SK-N-MC (cell line): ENCODE results near the gene CELF1.

Experiments used
- FOXP2 ChIP-seq: optimal IDR thresholded peaks from 2 replicates; pipeline ENCODE3; 2011; ENCODE audit warnings: mild to moderate bottlenecking, moderate library complexity; ENCODE audit not compliant: insufficient read depth; ENCODE audit errors: extremely low read length, control extremely low read depth
- POLR2AphosphoS5 ChIP-seq: IDR thresholded peaks from 2 replicates; pipeline ENCODE4 v1.6.1; 2012; ENCODE audit warnings: mild to moderate bottlenecking, low read depth, low read length, borderline replicate concordance

DNA sequence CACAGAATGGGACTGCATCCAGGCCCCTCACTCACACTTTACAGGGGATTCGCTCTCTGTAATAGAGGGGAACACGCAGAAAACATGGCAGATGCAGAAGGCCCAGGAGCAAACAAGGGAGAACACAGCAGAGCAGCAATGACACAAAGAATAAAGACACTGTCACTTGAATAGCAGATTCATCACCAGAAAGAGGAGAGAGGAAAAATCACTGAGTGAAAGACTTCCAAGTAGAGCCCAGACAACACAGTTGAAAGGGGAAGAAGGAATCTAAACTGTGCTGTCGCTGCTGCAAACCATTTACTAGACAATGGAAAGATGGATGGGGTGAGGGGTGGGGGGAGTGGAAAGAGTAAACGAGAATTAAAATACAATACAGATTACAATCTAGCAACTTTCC lies 75.2 kb downstream of the CELF1 start:
- TF ChIP-seq POLR2AphosphoS5 (no peak), FOXP2 (no peak)
